GM12873 (cell line): ENCODE results near the gene RILP.
A peak's percentile ranks its signal among the peaks of the same experiment; 100 is the strongest.

ENCODE experiments used
- CTCF ChIP-seq: IDR thresholded peaks from 2 replicates; pipeline ENCODE4 v1.5.1; 2012; ENCODE audit warnings: low read depth, mild to moderate bottlenecking, moderate library complexity, low read length, control low read depth; ENCODE audit not compliant: insufficient read depth; ENCODE audit errors: missing control alignments

The RILP gene

GRCh38 chr17:1630662-1631061 is 19.0 kb downstream of the RILP start:
- TF ChIP-seq CTCF, result no peak

GRCh38 chr17:1629504-1630310 is 20.0 kb downstream of the RILP start:
- TF ChIP-seq CTCF, result peak; percentile 75

GRCh38 chr17:1628856-1629503 is 20.7 kb downstream of the RILP start:
- TF ChIP-seq CTCF, result peak; percentile 34

GRCh38 chr17:1627982-1628855 is 21.4 kb downstream of the RILP start, which contains the start of gene SLC43A2:
Gene SLC43A2, minus strand, starts transcription at chr17:1628834. Its CDS starts 960 bp downstream, at chr17:1627874.
- no peak for TF ChIP-seq CTCF

- no peak for TF ChIP-seq CTCF
Observed at GRCh38 chr17:1627182-1627981, 22.3 kb downstream of the RILP start.

- TF ChIP-seq CTCF, result no peak
Observed at GRCh38 chr17:1626333-1626732, 23.3 kb downstream of the RILP start.
